Mucosa of descending colon (tissue), 3 donors: ENCODE results near the gene SLC31A1. TPM values are rescaled to one million over a fixed set of nuclear protein-coding genes. Genes with fewer than 3 reads are reported as not detected.
A peak's percentile ranks its signal among the peaks of the same experiment; 100 is the strongest.

ENCODE experiments used
- ATAC-seq: fragments of 200-7000 bp; cut with Tn5 transposase; one replicate; pipeline ENCODE4 v1.9.1; 2020; ENCODE audit warnings: mild to moderate bottlenecking, moderate library complexity
- DNase-seq, 3 donors: peaks; one replicate each; pipeline ENCODE4 v3.0.0-alpha.2; 2020
- H3K36me3 ChIP-seq: fragments of 200-600 bp; one replicate; pipeline ENCODE4 v1.8.0; 2021; ENCODE audit warnings: low read depth, mild to moderate bottlenecking
- H3K4me1 ChIP-seq: fragments of 200-600 bp; one replicate; pipeline ENCODE4 v1.8.0; 2021; ENCODE audit warnings: low read depth, mild to moderate bottlenecking
- H3K4me3 ChIP-seq: fragments of 200-600 bp; one replicate; pipeline ENCODE4 v1.8.0; 2021; ENCODE audit warnings: mild to moderate bottlenecking
- H3K9me3 ChIP-seq: fragments of 200-600 bp; one replicate; pipeline ENCODE4 v1.8.0; 2021; ENCODE audit warnings: mild to moderate bottlenecking
- intact Hi-C, 2 donors: fragments of 100-400 bp; cut with DNase I in 1 of 2; cut with micrococcal nuclease in 1 of 2; formaldehyde crosslinking; loops; one replicate each; pipeline versions ENCODE4 v1.11.0 to v1.11.1; 2022; cut with DNase I, micrococcal nuclease
- long read RNA-seq, 2 donors: library from polyadenylated mRNA; unstranded; transcript quantifications; one replicate each; pipeline ENCODE4 v2.0.0, GENCODE V29; 2019 to 2021
- total RNA-seq, 3 donors: library from RNA; stranded (reverse); fragmentation: NEBNext Ultra II Directional in 2 of 3; extraction: Animal tissue kit (Norgen Biotek cat#: 25700) in 2 of 3; gene quantifications; one replicate each; pipeline versions ENCODE4 v1.2.1 to v1.2.4, GENCODE V29; 2021 to 2023
- TF ChIP-seq, protein P1 (sequence below): fragments of 200-600 bp; IDR thresholded peaks from one replicate; pipeline ENCODE4 v1.8.0; 2022; ENCODE audit warnings: antibody characterized with exemption, mild to moderate bottlenecking
- donor health status: DM: no; HTN: no; CAD: no; lungs with moderate emphysema.
- donor health status: DM: no; HTN: no; CAD: no.
- donor health status: DM: no; HTN: yes; CAD: no.

Gene SLC31A1
- total RNA-seq, result 10 to 100 TPM; 26.5 to 63.7 (median 34.7) TPM
- long read RNA-seq, donor 1, full-length matches to known transcripts, result 13 of 20 reads
- long read RNA-seq, donor 1, partial matches to known transcripts, result 5 of 20 reads
- long read RNA-seq, donor 1, other reads (novel, unspliced or antisense), result 2 of 20 reads
- long read RNA-seq, donor 2, full-length matches to known transcripts, result 46 of 56 reads
- long read RNA-seq, donor 2, partial matches to known transcripts, result 2 of 56 reads
- long read RNA-seq, donor 2, other reads (novel, unspliced or antisense), result 8 of 56 reads

DNA sequence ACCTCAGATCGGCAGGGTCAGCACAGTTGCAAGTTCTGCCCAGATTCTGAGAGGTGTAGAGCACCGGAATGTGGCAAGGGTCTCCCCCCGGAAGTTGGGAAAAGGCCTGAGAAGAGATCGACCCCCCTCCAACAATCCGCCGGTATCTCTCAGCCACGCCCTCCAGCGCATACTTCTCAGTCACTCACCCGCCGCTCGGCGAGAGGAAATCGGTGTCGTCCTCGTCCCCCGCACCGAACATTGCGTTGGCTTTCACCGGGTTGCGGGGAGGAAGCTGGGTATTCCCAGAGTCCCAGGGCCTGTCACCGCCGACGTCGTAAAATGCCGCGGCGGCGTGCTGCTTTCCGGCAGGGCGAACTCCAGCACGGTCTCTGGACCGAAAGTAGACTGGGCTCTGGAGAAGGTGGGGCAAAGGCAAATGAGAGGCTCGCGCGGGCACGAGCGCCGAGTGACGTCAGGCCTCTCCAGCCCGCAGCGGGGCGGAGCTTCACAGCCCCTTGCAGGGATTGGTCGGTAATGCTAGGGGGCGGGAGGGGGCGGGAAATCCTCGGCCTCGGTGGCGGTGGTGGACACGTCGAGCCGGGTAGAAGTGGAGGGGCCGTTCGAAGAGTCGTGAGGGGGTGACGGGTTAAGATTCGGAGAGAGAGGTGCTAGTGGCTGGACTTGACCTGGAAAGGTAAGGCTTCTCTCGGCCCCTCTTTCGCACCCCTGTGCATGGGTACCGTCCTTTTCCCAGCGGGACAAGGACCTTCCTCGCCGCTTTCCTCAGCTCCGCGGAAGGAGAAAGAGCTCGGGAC, at the start of gene SLC31A1, which contains the start of gene FKBP15:
Gene SLC31A1 (plus strand): TSS at position 542 of the 797 bp plus-strand sequence. CDS start 34,605 bp downstream, outside the sequence.
Gene FKBP15 (minus strand): TSS at position 275 of the 797 bp plus-strand sequence. CDS start 34 bp downstream, at position 241.
- Histone ChIP-seq H3K36me3 (no peaks in the 10 kb centered on the region), H3K4me1 (peaks cover 32% of the 10 kb centered on the region), H3K9me3 (no peaks in the 10 kb centered on the region), H3K4me3 (peak within 1 kb of the TSS; percentile 71)
- DNase-seq, result peak; percentile 98 to 99 (median 99)
- TF ChIP-seq, protein P1, sequence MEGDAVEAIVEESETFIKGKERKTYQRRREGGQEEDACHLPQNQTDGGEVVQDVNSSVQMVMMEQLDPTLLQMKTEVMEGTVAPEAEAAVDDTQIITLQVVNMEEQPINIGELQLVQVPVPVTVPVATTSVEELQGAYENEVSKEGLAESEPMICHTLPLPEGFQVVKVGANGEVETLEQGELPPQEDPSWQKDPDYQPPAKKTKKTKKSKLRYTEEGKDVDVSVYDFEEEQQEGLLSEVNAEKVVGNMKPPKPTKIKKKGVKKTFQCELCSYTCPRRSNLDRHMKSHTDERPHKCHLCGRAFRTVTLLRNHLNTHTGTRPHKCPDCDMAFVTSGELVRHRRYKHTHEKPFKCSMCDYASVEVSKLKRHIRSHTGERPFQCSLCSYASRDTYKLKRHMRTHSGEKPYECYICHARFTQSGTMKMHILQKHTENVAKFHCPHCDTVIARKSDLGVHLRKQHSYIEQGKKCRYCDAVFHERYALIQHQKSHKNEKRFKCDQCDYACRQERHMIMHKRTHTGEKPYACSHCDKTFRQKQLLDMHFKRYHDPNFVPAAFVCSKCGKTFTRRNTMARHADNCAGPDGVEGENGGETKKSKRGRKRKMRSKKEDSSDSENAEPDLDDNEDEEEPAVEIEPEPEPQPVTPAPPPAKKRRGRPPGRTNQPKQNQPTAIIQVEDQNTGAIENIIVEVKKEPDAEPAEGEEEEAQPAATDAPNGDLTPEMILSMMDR, result no peak
- intact Hi-C loops, result loop anchor here in 1 of 2 donors (5.0 kb wide), 1 partner anchor 56 kb away; the partner anchor contains the start of genes CDC26 and PRPF4
- ATAC-seq, result peak; percentile 97

DNA sequence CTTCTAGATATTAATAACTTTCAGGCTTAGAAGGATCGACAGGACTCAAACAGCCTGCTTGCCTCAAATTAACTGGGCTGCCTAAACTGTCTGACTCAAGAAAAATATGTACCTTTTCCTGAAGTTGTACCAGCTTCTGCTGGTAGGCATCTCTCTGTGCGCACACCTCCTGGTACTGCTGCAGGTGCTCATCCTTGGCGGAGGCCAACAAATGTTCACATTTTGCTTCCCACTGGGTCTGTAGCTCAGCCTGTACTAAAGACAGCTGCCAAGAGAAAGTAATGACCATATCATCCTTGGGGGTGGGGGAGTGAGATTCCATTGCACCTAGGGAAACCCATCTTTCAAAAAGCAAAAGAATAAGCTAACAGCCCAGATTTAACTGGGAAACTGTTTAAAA, 48.0 kb upstream of the SLC31A1 start:
- Histone ChIP-seq H3K4me3 (no peak overlapping the region), H3K9me3 (no peaks in the 10 kb centered on the region), H3K4me1 (no peaks in the 10 kb centered on the region), H3K36me3 (peaks cover 16% of the 10 kb centered on the region)
- TF ChIP-seq, protein P1, result no peak
- DNase-seq (no peak), ATAC-seq (no peak)
- intact Hi-C loops, result no loop called here

DNA sequence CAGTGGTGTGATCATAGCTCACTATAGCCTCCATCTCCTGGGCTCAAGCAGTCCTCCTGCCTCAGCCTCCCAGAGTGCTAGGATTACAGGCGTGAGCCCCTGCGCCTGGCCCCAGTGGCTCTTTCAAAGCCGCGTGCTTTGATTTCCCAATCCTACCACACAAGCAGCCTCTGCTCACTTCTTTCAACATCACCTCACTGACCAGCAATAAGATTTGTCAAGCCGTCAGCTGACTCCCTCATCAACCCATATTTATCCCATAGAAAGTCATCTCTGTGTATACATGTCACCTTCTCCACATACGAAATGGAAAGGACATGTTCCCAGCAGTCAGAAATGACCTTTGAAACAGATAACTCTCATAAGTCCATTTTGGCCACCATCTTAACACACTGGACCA, 44.5 kb upstream of the SLC31A1 start:
- intact Hi-C loops, result no loop called here
- Histone ChIP-seq H3K4me3 (no peak overlapping the region), H3K36me3 (peaks cover 9% of the 10 kb centered on the region), H3K4me1 (no peaks in the 10 kb centered on the region), H3K9me3 (no peaks in the 10 kb centered on the region)
- DNase-seq, result no peak
- ATAC-seq, result no peak
- TF ChIP-seq, protein P1, result no peak

DNA sequence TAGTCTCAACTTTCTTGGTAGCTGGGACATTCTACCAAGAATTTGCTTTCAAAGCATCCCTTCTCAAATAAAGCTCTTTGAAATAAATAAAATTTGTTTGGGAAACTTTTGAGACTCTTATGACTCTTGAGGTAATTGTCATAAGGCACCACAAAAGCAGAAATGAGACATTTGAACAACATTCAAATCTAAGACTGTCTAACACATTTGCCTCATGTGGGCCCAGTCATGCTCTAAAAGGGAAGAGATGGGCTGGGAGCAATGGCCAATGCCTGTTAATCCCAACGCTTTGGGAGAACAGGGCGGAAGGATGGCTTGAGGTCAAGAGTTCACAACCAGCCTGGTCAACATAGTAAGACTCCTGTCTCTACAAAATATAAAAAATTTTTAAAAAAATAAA, 44.1 kb upstream of the SLC31A1 start:
- intact Hi-C loops, result no loop called here
- H3K4me1 ChIP-seq, result no peaks in the 10 kb centered on the region
- no peak overlapping the region for H3K4me3 ChIP-seq
- no peak for DNase-seq
- peaks cover 9% of the 10 kb centered on the region for H3K36me3 ChIP-seq
- TF ChIP-seq, protein P1, result no peak
- no peak for ATAC-seq
- H3K9me3 ChIP-seq, result no peaks in the 10 kb centered on the region

DNA sequence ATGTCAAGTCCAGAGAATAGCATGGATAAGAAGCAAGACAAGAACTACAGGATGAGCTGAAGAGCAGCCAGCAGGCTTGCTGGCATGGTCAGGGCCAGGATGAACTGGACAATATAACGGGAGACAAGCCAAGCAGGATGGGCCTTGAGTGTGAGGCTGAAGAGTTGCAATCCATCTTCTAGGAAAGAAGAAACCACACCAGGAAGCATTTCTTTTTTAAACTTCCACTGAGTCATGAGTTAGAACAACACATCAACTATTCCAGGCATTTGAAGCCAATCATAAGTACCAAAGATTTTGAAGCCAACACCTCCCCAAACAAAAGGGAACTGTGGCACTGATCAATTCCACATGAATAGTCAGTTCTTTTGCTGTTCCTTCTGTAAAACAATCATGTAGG, 43.3 kb upstream of the SLC31A1 start:
- H3K9me3 ChIP-seq, result no peaks in the 10 kb centered on the region
- TF ChIP-seq, protein P1, result no peak
- peaks cover 8% of the 10 kb centered on the region for H3K36me3 ChIP-seq
- no peak for ATAC-seq
- H3K4me1 ChIP-seq, result no peaks in the 10 kb centered on the region
- no peak overlapping the region for H3K4me3 ChIP-seq
- DNase-seq, result no peak
- intact Hi-C loops, result no loop called here
